ENCODE data around the gene MEF2C.

- TF ChIP-seq, protein P1, sequence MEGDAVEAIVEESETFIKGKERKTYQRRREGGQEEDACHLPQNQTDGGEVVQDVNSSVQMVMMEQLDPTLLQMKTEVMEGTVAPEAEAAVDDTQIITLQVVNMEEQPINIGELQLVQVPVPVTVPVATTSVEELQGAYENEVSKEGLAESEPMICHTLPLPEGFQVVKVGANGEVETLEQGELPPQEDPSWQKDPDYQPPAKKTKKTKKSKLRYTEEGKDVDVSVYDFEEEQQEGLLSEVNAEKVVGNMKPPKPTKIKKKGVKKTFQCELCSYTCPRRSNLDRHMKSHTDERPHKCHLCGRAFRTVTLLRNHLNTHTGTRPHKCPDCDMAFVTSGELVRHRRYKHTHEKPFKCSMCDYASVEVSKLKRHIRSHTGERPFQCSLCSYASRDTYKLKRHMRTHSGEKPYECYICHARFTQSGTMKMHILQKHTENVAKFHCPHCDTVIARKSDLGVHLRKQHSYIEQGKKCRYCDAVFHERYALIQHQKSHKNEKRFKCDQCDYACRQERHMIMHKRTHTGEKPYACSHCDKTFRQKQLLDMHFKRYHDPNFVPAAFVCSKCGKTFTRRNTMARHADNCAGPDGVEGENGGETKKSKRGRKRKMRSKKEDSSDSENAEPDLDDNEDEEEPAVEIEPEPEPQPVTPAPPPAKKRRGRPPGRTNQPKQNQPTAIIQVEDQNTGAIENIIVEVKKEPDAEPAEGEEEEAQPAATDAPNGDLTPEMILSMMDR (conservative IDR thresholded peaks at IDR 0.05 in 1 of 2, IDR thresholded peaks at IDR 0.05 in 1 of 2; ENCODE audit: low read depth in 1 of 2, low read length in 2 of 2), result no peak
- no peak for TF ChIP-seq EZH2 (IDR thresholded peaks at IDR 0.05; ENCODE audit: low read length, missing control alignments)
Observed at GRCh38 chr5:88877826-88878225, 5.2 kb downstream of the MEF2C start.
